ENCODE results near the gene FLCN.

The FLCN gene

DNA sequence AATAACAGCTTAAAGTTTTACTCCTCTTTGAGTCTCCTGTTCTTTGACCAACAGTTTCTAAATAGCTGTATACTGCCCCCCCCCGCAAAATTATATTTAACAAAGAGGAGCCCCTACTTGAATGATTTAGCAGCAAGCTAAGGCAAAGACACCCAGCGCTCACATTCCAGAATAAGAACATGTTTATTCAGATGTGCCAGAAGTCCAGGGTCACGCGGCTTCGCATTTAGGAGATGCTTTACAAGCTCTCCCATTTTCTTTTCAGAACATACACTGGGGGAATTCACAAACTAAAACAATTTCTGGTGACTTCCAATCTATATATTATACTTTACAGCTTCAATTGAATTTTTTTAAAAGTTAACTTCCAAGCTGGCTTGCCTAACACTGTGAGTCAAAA, 36.1 kb downstream of the FLCN start:
- TF ChIP-seq, protein P1, sequence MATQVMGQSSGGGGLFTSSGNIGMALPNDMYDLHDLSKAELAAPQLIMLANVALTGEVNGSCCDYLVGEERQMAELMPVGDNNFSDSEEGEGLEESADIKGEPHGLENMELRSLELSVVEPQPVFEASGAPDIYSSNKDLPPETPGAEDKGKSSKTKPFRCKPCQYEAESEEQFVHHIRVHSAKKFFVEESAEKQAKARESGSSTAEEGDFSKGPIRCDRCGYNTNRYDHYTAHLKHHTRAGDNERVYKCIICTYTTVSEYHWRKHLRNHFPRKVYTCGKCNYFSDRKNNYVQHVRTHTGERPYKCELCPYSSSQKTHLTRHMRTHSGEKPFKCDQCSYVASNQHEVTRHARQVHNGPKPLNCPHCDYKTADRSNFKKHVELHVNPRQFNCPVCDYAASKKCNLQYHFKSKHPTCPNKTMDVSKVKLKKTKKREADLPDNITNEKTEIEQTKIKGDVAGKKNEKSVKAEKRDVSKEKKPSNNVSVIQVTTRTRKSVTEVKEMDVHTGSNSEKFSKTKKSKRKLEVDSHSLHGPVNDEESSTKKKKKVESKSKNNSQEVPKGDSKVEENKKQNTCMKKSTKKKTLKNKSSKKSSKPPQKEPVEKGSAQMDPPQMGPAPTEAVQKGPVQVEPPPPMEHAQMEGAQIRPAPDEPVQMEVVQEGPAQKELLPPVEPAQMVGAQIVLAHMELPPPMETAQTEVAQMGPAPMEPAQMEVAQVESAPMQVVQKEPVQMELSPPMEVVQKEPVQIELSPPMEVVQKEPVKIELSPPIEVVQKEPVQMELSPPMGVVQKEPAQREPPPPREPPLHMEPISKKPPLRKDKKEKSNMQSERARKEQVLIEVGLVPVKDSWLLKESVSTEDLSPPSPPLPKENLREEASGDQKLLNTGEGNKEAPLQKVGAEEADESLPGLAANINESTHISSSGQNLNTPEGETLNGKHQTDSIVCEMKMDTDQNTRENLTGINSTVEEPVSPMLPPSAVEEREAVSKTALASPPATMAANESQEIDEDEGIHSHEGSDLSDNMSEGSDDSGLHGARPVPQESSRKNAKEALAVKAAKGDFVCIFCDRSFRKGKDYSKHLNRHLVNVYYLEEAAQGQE (IDR thresholded peaks at IDR 0.05; ENCODE audit: low read depth) = no peak
- no peak for TF ChIP-seq EP300 (IDR thresholded peaks at IDR 0.05; ENCODE audit: borderline replicate concordance)
- no peak for TF ChIP-seq YY1 (IDR thresholded peaks at IDR 0.05; ENCODE audit: low read depth)
- TF ChIP-seq, protein P2, sequence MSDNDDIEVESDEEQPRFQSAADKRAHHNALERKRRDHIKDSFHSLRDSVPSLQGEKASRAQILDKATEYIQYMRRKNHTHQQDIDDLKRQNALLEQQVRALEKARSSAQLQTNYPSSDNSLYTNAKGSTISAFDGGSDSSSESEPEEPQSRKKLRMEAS (IDR thresholded peaks at IDR 0.05) = no peak
- TF ChIP-seq, protein P3, sequence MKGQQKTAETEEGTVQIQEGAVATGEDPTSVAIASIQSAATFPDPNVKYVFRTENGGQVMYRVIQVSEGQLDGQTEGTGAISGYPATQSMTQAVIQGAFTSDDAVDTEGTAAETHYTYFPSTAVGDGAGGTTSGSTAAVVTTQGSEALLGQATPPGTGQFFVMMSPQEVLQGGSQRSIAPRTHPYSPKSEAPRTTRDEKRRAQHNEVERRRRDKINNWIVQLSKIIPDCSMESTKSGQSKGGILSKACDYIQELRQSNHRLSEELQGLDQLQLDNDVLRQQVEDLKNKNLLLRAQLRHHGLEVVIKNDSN (IDR thresholded peaks at IDR 0.05) = no peak
- TF ChIP-seq TEAD4 (IDR thresholded peaks at IDR 0.05) = no peak
- TF ChIP-seq TAF1 (IDR thresholded peaks at IDR 0.05; ENCODE audit: low read depth) = no peak
- TF ChIP-seq CREB1 (IDR thresholded peaks at IDR 0.05; ENCODE audit: low read depth) = no peak
- no peak for TF ChIP-seq NFIC (IDR thresholded peaks at IDR 0.05)
- no peak for TF ChIP-seq ZBTB7A (IDR thresholded peaks at IDR 0.05; ENCODE audit: low read depth)
- no peak for TF ChIP-seq TCF12 (IDR thresholded peaks at IDR 0.05; ENCODE audit: low read depth)
- TF ChIP-seq EGR1 (IDR thresholded peaks at IDR 0.05) = no peak

DNA sequence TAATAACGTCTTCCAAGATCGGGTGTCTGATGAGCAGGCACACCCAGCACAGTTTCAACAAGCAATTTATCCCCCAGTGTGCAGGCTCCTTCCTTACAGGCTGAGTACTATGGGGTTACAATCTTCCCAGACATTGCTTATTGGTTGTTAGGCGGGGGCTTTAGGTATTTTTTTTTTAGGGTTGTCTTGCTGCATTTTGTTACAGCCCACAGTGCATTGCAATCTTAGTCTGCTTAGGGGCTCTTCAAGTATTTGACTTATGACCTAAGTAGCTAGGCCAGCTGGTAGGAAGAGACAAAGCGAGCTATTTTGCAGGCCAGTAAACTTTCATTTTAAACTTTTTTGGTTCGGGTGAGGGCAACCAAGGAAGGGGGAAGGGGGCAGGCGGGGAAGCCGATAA, 36.7 kb downstream of the FLCN start:
- no peak for TF ChIP-seq RAD21 (IDR thresholded peaks at IDR 0.05; ENCODE audit: low read depth)
- TF ChIP-seq FOXM1 (IDR thresholded peaks at IDR 0.05; ENCODE audit: borderline replicate concordance, low read depth) = no peak
- TF ChIP-seq TAF1 (IDR thresholded peaks at IDR 0.05; ENCODE audit: low read depth) = no peak
- TF ChIP-seq, protein P3 (IDR thresholded peaks at IDR 0.05) = no peak
- TF ChIP-seq TCF12 (IDR thresholded peaks at IDR 0.05; ENCODE audit: low read depth) = no peak
- TF ChIP-seq EP300 (IDR thresholded peaks at IDR 0.05; ENCODE audit: borderline replicate concordance) = no peak
- TF ChIP-seq NFIC (IDR thresholded peaks at IDR 0.05) = no peak
- TF ChIP-seq YY1 (IDR thresholded peaks at IDR 0.05; ENCODE audit: low read depth) = no peak
- no peak for TF ChIP-seq CEBPB (IDR thresholded peaks at IDR 0.05)
- TF ChIP-seq, protein P1 (IDR thresholded peaks at IDR 0.05; ENCODE audit: low read depth) = no peak
- no peak for TF ChIP-seq TEAD4 (IDR thresholded peaks at IDR 0.05)

DNA sequence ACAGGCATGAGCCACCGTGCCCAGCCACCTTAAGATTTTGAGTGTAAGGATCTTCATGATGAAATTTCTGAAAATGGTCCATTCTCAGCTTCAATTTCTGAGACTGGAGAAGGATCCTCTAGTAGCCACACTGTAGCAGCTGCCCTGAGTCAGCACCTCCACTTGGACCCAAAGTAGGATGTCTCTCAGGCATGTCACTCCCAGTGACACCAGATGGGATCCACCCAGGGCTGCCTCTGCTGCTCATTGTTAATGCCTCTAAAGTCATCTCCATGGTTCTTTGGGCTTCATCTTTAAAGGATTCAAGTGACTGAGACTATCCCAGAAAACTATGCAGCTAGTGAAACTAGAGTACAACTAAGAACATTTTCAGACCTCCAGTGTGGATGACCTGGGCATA, 38.7 kb downstream of the FLCN start:
- TF ChIP-seq TAF1 (IDR thresholded peaks at IDR 0.05; ENCODE audit: low read depth) = no peak
- TF ChIP-seq TCF12 (IDR thresholded peaks at IDR 0.05; ENCODE audit: low read depth) = no peak
- TF ChIP-seq, protein P1 (IDR thresholded peaks at IDR 0.05; ENCODE audit: low read depth) = no peak
- TF ChIP-seq, protein P3 (IDR thresholded peaks at IDR 0.05) = no peak
- TF ChIP-seq, protein P2 (IDR thresholded peaks at IDR 0.05) = no peak
- no peak for TF ChIP-seq FOXM1 (IDR thresholded peaks at IDR 0.05; ENCODE audit: borderline replicate concordance, low read depth)
- TF ChIP-seq NFIC (IDR thresholded peaks at IDR 0.05) = no peak

DNA sequence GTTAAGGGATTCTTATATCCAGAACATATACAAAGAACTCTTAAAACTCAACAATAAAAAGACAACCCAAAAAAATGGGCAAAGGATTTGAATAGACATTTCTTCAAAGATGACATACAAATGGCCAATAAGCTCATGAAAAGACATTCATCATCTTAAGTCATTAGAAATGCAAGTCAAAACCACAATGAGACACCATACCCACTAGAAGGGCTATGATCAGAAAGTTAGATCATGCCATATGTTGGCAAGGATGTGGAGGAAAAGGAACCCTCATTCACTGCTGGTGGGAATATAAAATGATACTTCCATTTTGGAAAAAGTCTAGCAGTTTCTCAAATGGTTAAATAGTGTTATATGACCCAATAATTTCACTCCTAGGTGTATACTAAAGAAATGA, 40.2 kb downstream of the FLCN start:
- TF ChIP-seq ZBTB7A (IDR thresholded peaks at IDR 0.05; ENCODE audit: low read depth) (no peak), NFIC (IDR thresholded peaks at IDR 0.05) (no peak), TCF12 (IDR thresholded peaks at IDR 0.05; ENCODE audit: low read depth) (no peak), CEBPB (IDR thresholded peaks at IDR 0.05) (no peak), EGR1 (IDR thresholded peaks at IDR 0.05) (no peak)
- TF ChIP-seq, protein P1 (IDR thresholded peaks at IDR 0.05; ENCODE audit: low read depth) = no peak
